ENCODE data around the gene MZF1.

- TF ChIP-seq CTCF (conservative IDR thresholded peaks at IDR 0.05; ENCODE audit: low read depth, low read length) (no peak), EZH2 (IDR thresholded peaks at IDR 0.05; ENCODE audit: low read length, unreplicated experiment) (no peak)
Observed at GRCh38 chr19:58584498-58585441, 11.6 kb upstream of the MZF1 start.
